HepG2 (cell line): ENCODE measurements around the gene HSPA1B. TPM values are rescaled to one million over a fixed set of nuclear protein-coding genes. Genes with fewer than 3 reads are reported as not detected.

Source experiments
- ARID4A ChIP-seq: sonication (generic); formaldehyde crosslinking; IDR thresholded peaks from 2 replicates; pipeline ENCODE4 v1.5.0; 2020; ENCODE audit warnings: mild to moderate bottlenecking, missing genetic modification reagents, borderline replicate concordance
- E2F2 ChIP-seq: sonication (generic); formaldehyde crosslinking; IDR thresholded peaks from 2 replicates; pipeline ENCODE4 v1.4.0; 2020; ENCODE audit warnings: missing genetic modification reagents, borderline replicate concordance
- FOSL1 ChIP-seq: sonication (generic); formaldehyde crosslinking; IDR thresholded peaks from 2 replicates; pipeline ENCODE4 v1.9.0; 2021; ENCODE audit warnings: missing genetic modification reagents, borderline replicate concordance
- KLF15 ChIP-seq: sonication (generic); formaldehyde crosslinking; IDR thresholded peaks from 2 replicates; pipeline ENCODE4 v1.8.1; 2023; ENCODE audit warnings: borderline replicate concordance, mild to moderate bottlenecking, inconsistent platforms, missing genetic modification reagents, mixed read lengths
- MAFF ChIP-seq: IDR thresholded peaks from 2 replicates; pipeline ENCODE4 v1.6.1; 2011; ENCODE audit warnings: low read depth, low read length, improper control_type of control experiment
- MATR3 ChIP-seq: sonication (generic); formaldehyde crosslinking; IDR thresholded peaks from 2 replicates; pipeline ENCODE4 v1.4.0; 2020; ENCODE audit warnings: missing genetic modification reagents
- MED8 ChIP-seq: sonication (generic); formaldehyde crosslinking; IDR thresholded peaks from 2 replicates; pipeline ENCODE4 v1.8.1; 2023; ENCODE audit warnings: mild to moderate bottlenecking, missing genetic modification reagents; ENCODE audit not compliant: insufficient replicate concordance
- MLX ChIP-seq: IDR thresholded peaks from 2 replicates; pipeline ENCODE4 v1.6.1; 2016
- NONO ChIP-seq, 2 experiments: fragments of 450-650 bp in 1 of 2; sonication (generic) in 1 of 2; formaldehyde crosslinking in 1 of 2; IDR thresholded peaks in 1 of 2; conservative IDR thresholded peaks in 1 of 2; 2 replicates each; pipeline versions ENCODE4 v1.6.1 to v1.8.0; 2017 to 2022; ENCODE audit warnings: mild to moderate bottlenecking in 1 of 2, missing genetic modification reagents in 1 of 2, moderate library complexity in 1 of 2
- PLRG1 ChIP-seq: fragments of 450-650 bp; conservative IDR thresholded peaks from 2 replicates; pipeline ENCODE4 v1.6.1; 2016
- POLR2G ChIP-seq: fragments of 200-400 bp; formaldehyde crosslinking; IDR thresholded peaks from 2 replicates; pipeline ENCODE4 v1.6.1; 2018; ENCODE audit warnings: mild to moderate bottlenecking, low read depth, low read length, moderate library complexity
- RAD21 ChIP-seq: fragments of 450-650 bp; formaldehyde crosslinking; IDR thresholded peaks from 2 replicates; pipeline ENCODE4 v1.5.0; 2020; ENCODE audit warnings: mild to moderate bottlenecking
- RARG ChIP-seq: sonication (generic); formaldehyde crosslinking; IDR thresholded peaks from 2 replicates; pipeline ENCODE4 v1.4.0; 2020; ENCODE audit warnings: low read depth, mild to moderate bottlenecking, missing genetic modification reagents
- RXRB ChIP-seq: IDR thresholded peaks from 2 replicates; pipeline ENCODE4 v1.6.1; 2016; ENCODE audit warnings: borderline replicate concordance, missing genetic modification reagents, missing compliant biosample characterization
- SALL1 ChIP-seq: sonication (generic); formaldehyde crosslinking; IDR thresholded peaks from 2 replicates; pipeline ENCODE4 v1.8.0; 2022; ENCODE audit warnings: mild to moderate bottlenecking, missing genetic modification reagents
- SAP130 ChIP-seq: IDR thresholded peaks from 2 replicates; pipeline ENCODE4 v1.6.1; 2016; ENCODE audit warnings: low read depth
- XRCC5 ChIP-seq: fragments of 200-400 bp; formaldehyde crosslinking; optimal IDR thresholded peaks from 2 replicates; pipeline ENCODE3; 2017; ENCODE audit warnings: mild to moderate bottlenecking, low read length
- ZC3H4 ChIP-seq: sonication (generic); formaldehyde crosslinking; IDR thresholded peaks from 2 replicates; pipeline ENCODE4 v1.4.0; 2020; ENCODE audit warnings: missing genetic modification reagents, borderline replicate concordance
- ZNF280B ChIP-seq: sonication (generic); formaldehyde crosslinking; IDR thresholded peaks from 2 replicates; pipeline ENCODE4 v1.5.0; 2020; ENCODE audit warnings: missing genetic modification reagents, mild to moderate bottlenecking, borderline replicate concordance
- ZNF530 ChIP-seq: sonication (generic); formaldehyde crosslinking; IDR thresholded peaks from 2 replicates; pipeline ENCODE4 v1.5.0; 2020; ENCODE audit warnings: low read depth, mild to moderate bottlenecking, missing genetic modification reagents
- ZNF546 ChIP-seq: sonication (generic); formaldehyde crosslinking; conservative IDR thresholded peaks from 2 replicates; pipeline ENCODE4 v1.8.1; 2023; ENCODE audit warnings: mild to moderate bottlenecking, missing genetic modification reagents
- polyA plus RNA-seq, 8 experiments: library from polyadenylated mRNA; depleted of rRNA in 3 of 8; stranded (reverse) in 7 of 8; unstranded in 1 of 8; fragments of >200 nt; fragmentation: Illumina TruSeq in 4 of 8; extraction: Trizol in 4 of 8; gene quantifications; 2 replicates each; pipeline versions ENCODE4 v1.2.1 to v1.2.3, GENCODE V29; 2011 to 2016; ENCODE audit warnings: low read depth in 4 of 8, missing spikeins in 1 of 8, mixed read lengths in 1 of 8; ENCODE audit not compliant: insufficient read depth in 1 of 8
- total RNA-seq, 5 experiments: library from RNA; depleted of rRNA; stranded (reverse); fragments of >200 nt; fragmentation: Illumina TruSeq; extraction: Trizol; gene quantifications; 2 replicates each; pipeline ENCODE4 v1.2.3, GENCODE V29; 2016; ENCODE audit warnings: low read depth in 1 of 5

Gene HSPA1B
- total and polyA plus RNA-seq, 2 of the 13 experiments (the other 11 are each of a cell fraction or from before 2014, with no cell fraction given) = 26.0 to 186 TPM

GRCh38 chr6:31791324-31792089 lies 36.0 kb upstream of the HSPA1B start (continued):
- TF ChIP-seq RXRB (CRISPR knock-in tag) = no peak
- peak; percentile 54 for TF ChIP-seq SAP130 (CRISPR knock-in tag)
- no peak for TF ChIP-seq ZNF546 (CRISPR knock-in tag)
- no peak for TF ChIP-seq MED8 (CRISPR knock-in tag)
- no peak for TF ChIP-seq MLX (CRISPR knock-in tag)
- no peak for TF ChIP-seq KLF15 (CRISPR knock-in tag)
- no peak for TF ChIP-seq FOSL1 (CRISPR knock-in tag)
- TF ChIP-seq ZNF530 (CRISPR knock-in tag) = 0 out of 2 replicates have a peak, but pooled peaks have one; percentile 45
- TF ChIP-seq ARID4A (CRISPR knock-in tag) = peak; percentile 20; the same call in 1 of the 2 replicates
- no peak for TF ChIP-seq POLR2G
- no peak for TF ChIP-seq RARG (CRISPR knock-in tag)
- TF ChIP-seq ZNF280B (CRISPR knock-in tag) = no peak
- no peak for TF ChIP-seq MATR3
- no peak for TF ChIP-seq MAFF
- TF ChIP-seq NONO (IDR thresholded peaks at IDR 0.05) = no peak
- 0 out of 2 replicates have a peak, but pooled peaks have one; percentile 21 for TF ChIP-seq NONO (CRISPR knock-in tag; conservative IDR thresholded peaks at IDR 0.05)
- TF ChIP-seq PLRG1 = no peak
- TF ChIP-seq XRCC5 = peak; percentile 73
- no peak for TF ChIP-seq ZC3H4 (CRISPR knock-in tag)
- TF ChIP-seq SALL1 (CRISPR knock-in tag) = 0 out of 2 replicates have a peak, but pooled peaks have one; percentile 15
- peak; percentile 33 for TF ChIP-seq RAD21 (CRISPR knock-in tag)
- TF ChIP-seq E2F2 (CRISPR knock-in tag) = no peak
